ENCODE data around the gene GRIK4. TPM values are rescaled to one million over a fixed set of nuclear protein-coding genes. Genes with fewer than 3 reads are reported as not detected.

Gene GRIK4
- total and polyA plus RNA-seq, 2 of the 4 experiments (the other 2 are of a cell fraction) = 0.18 to 0.38 TPM

- TF ChIP-seq CEBPB (IDR thresholded peaks at IDR 0.05; ENCODE audit: low read depth, low read length) (no peak), NFE2L2 (IDR thresholded peaks at IDR 0.05; ENCODE audit: low read depth, low read length) (no peak), RAD21 (IDR thresholded peaks at IDR 0.05; ENCODE audit: low read length) (no peak), BHLHE40 (IDR thresholded peaks at IDR 0.05; ENCODE audit: low read depth, low read length) (no peak), RFX5 (IDR thresholded peaks at IDR 0.05; ENCODE audit: low read depth, low read length) (no peak), SMC3 (IDR thresholded peaks at IDR 0.05; ENCODE audit: low read depth, low read length) (no peak), FOS (IDR thresholded peaks at IDR 0.05; ENCODE audit: low read depth, low read length) (no peak), USF2 (IDR thresholded peaks at IDR 0.05; ENCODE audit: low read depth, low read length) (no peak), RCOR1 (IDR thresholded peaks at IDR 0.05; ENCODE audit: insufficient replicate concordance, low read length) (no peak), MXI1 (IDR thresholded peaks at IDR 0.05; ENCODE audit: borderline replicate concordance, low read depth, low read length) (no peak), MAFK (IDR thresholded peaks at IDR 0.05; ENCODE audit: low read depth, low read length) (no peak), CTCF (conservative IDR thresholded peaks at IDR 0.05; ENCODE audit: low read depth, low read length) (no peak), MAZ (IDR thresholded peaks at IDR 0.05; ENCODE audit: borderline replicate concordance, low read depth, low read length) (no peak), POLR2A (IDR thresholded peaks at IDR 0.05; ENCODE audit: low read depth, low read length) (no peak), ELK1 (IDR thresholded peaks at IDR 0.05; ENCODE audit: borderline replicate concordance, low read depth, low read length) (no peak), CHD1 (IDR thresholded peaks at IDR 0.05; ENCODE audit: low read depth, low read length) (no peak)
- dilution Hi-C loops (cut with HindIII; ENCODE audit: low sequenced_read_pairs, unreplicated experiment) = no loop called here
- Histone ChIP-seq H4K91ac (ENCODE audit: insufficient read depth, low read depth, low read length) (no peak overlapping the region), H3K9me3 (ENCODE audit: control insufficient read depth, insufficient read depth, low read length) (no peaks in the 10 kb centered on the region), H3K23ac (ENCODE audit: low read depth, low read length) (no peak overlapping the region), H3K9ac (ENCODE audit: low read depth, low read length) (no peak overlapping the region), H2AK9ac (replicated peaks; ENCODE audit: low read depth, low read length, poor library complexity) (no peak overlapping the region), H4K5ac (ENCODE audit: low read depth, low read length) (no peak overlapping the region), H4K20me1 (ENCODE audit: insufficient read depth, low read length) (no peaks in the 10 kb centered on the region), H3K4me3 (ENCODE audit: insufficient read depth, low read depth, low read length) (no peak overlapping the region), H3K27ac (ENCODE audit: insufficient read depth, low read length) (no peak overlapping the region), H3K18ac (ENCODE audit: low read depth, low read length) (no peak overlapping the region), H3K4me2 (ENCODE audit: low read depth, low read length) (no peak overlapping the region), H2BK120ac (ENCODE audit: low read depth, low read length) (no peak overlapping the region), H2AFZ (replicated peaks; ENCODE audit: low read length, poor library complexity) (no peak overlapping the region), H2AK5ac (ENCODE audit: low read depth, low read length) (no peak overlapping the region), H3K36me3 (ENCODE audit: control insufficient read depth, insufficient read depth, low read length) (no peaks in the 10 kb centered on the region), H3K14ac (replicated peaks; ENCODE audit: low read depth, low read length) (no peak overlapping the region), H3K4ac (ENCODE audit: low read depth, low read length) (no peak overlapping the region), H3K79me1 (ENCODE audit: low read depth in 1 of 2, low read length in 2 of 2) (no peaks in the 10 kb centered on the region), H4K8ac (ENCODE audit: low read depth in 2 of 2, low read length in 2 of 2) (no peak overlapping the region), H2BK15ac (ENCODE audit: low read depth, low read length) (no peak overlapping the region), H3K9me1 (ENCODE audit: insufficient read depth, low read length) (no peaks in the 10 kb centered on the region), H3K56ac (ENCODE audit: extremely low read depth, insufficient read depth, low read length) (no peak overlapping the region), H2BK20ac (ENCODE audit: low read depth, low read length) (no peak overlapping the region), H3K4me1 (ENCODE audit: control insufficient read depth, insufficient read depth, low read length) (no peaks in the 10 kb centered on the region), H2BK5ac (ENCODE audit: low read depth, low read length, poor library complexity, severe bottlenecking) (no peak overlapping the region), H3K27me3 (ENCODE audit: control insufficient read depth, insufficient read depth, low read length) (peaks cover 2% of the 10 kb centered on the region)
- ATAC-seq (ENCODE audit: low read depth) (no peak), DNase-seq (no peak)
- 20% methylated on average over 2 of the region's 5 CpGs; no CpG with 5 or more reads in 1 of the 2 experiments for WGBS, 2 experiments (ENCODE audit: extremely low coverage in 2 of 2, insufficient read length in 1 of 2)
- ChIA-PET POLR2A (ENCODE audit: unreplicated experiment) (no interaction called here), CTCF (no interaction called here)
- in situ Hi-C loops (cut with MboI; ENCODE audit: low sequenced_read_pairs) = no loop called here
- intact Hi-C loops (cut with micrococcal nuclease) = no loop called here
- BruUV-seq (replicated peaks) = no TSS peak
Observed at GRCh38 chr11:120854988-120855387, 343.4 kb downstream of the GRIK4 start.
